ENCODE results near the gene CHAMP1.

The CHAMP1 gene

GRCh38 chr13:114283576-114283975 is 30.7 kb upstream of the CHAMP1 start:
- H2BK5ac ChIP-seq (ENCODE audit: low read length), result no peak overlapping the region
- no peak overlapping the region for H3K14ac ChIP-seq (ENCODE audit: low read length)
- no peak overlapping the region for H2BK12ac ChIP-seq (ENCODE audit: low read length)
- H3K4ac ChIP-seq (ENCODE audit: low read length), result no peak overlapping the region
- H3K18ac ChIP-seq (ENCODE audit: low read length), result no peak overlapping the region
- no CpG with 5 or more reads among the region's 3 CpGs for WGBS, 2 donors (ENCODE audit: extremely low coverage in 2 of 2, insufficient read length in 2 of 2, insufficient replicate concordance in 1 of 2)
- H3K9me3 ChIP-seq (replicated peaks in 1 of 2; ENCODE audit: control insufficient read depth in 2 of 2, insufficient read depth in 1 of 2, low read depth in 1 of 2, low read length in 2 of 2), result no peaks in the 10 kb centered on the region
- H2BK120ac ChIP-seq (ENCODE audit: low read depth, low read length), result no peak overlapping the region
- no peak overlapping the region for H3K23ac ChIP-seq (ENCODE audit: low read depth, low read length, poor library complexity)
- peaks cover 0 to 6% of the 10 kb centered on the region in 2 donors for H3K4me1 ChIP-seq (ENCODE audit: control insufficient read depth in 2 of 2, insufficient read depth in 1 of 2, low read depth in 1 of 2, low read length in 2 of 2)
- no peak overlapping the region for H2AK5ac ChIP-seq (ENCODE audit: low read depth, low read length)
- H4K91ac ChIP-seq (ENCODE audit: low read depth, low read length, poor library complexity), result no peak overlapping the region
- H2BK15ac ChIP-seq (ENCODE audit: low read length), result no peak overlapping the region
- H3K4me2 ChIP-seq (ENCODE audit: insufficient read depth, low read length, poor library complexity, severe bottlenecking), result no peak overlapping the region
- no peak for DNase-seq (ENCODE audit: low spot score)
- H3K79me1 ChIP-seq (ENCODE audit: low read depth, low read length), result peaks cover 9% of the 10 kb centered on the region
- peaks cover 16 to 58% of the 10 kb centered on the region in 2 donors for H3K36me3 ChIP-seq (replicated peaks in 1 of 2; ENCODE audit: control insufficient read depth in 2 of 2, insufficient read depth in 2 of 2, low read length in 2 of 2)
- no peak overlapping the region for H3K9ac ChIP-seq (ENCODE audit: low read depth, low read length, poor library complexity)
- H3K27ac ChIP-seq (replicated peaks; ENCODE audit: low read length), result no peak overlapping the region
- H3K4me3 ChIP-seq (ENCODE audit: low read length in 2 of 2), result no peak overlapping the region
- no peak overlapping the region for H2AFZ ChIP-seq (ENCODE audit: low read length)
- H3K27me3 ChIP-seq (ENCODE audit: control insufficient read depth in 3 of 3, insufficient read depth in 3 of 3, low read depth in 1 of 3, low read length in 3 of 3), result no peaks in the 10 kb centered on the region
- no peak overlapping the region for H4K8ac ChIP-seq (ENCODE audit: low read depth, low read length)

- H2AK5ac ChIP-seq (ENCODE audit: low read depth, low read length), result no peak overlapping the region
- H3K9me3 ChIP-seq (replicated peaks in 1 of 2; ENCODE audit: control insufficient read depth in 2 of 2, insufficient read depth in 1 of 2, low read depth in 1 of 2, low read length in 2 of 2), result no peaks in the 10 kb centered on the region
- H3K27ac ChIP-seq (replicated peaks; ENCODE audit: low read length), result no peak overlapping the region
- H2AFZ ChIP-seq (ENCODE audit: low read length), result no peak overlapping the region
- WGBS, 2 donors (ENCODE audit: extremely low coverage in 2 of 2, insufficient read length in 2 of 2, insufficient replicate concordance in 1 of 2), result no CpG with 5 or more reads among the region's 8 CpGs
- H2BK12ac ChIP-seq (ENCODE audit: low read length), result no peak overlapping the region
- H3K9ac ChIP-seq (ENCODE audit: low read depth, low read length, poor library complexity), result no peak overlapping the region
- peaks cover 18 to 61% of the 10 kb centered on the region in 2 donors for H3K36me3 ChIP-seq (replicated peaks in 1 of 2; ENCODE audit: control insufficient read depth in 2 of 2, insufficient read depth in 2 of 2, low read length in 2 of 2)
- no peak overlapping the region for H4K91ac ChIP-seq (ENCODE audit: low read depth, low read length, poor library complexity)
- no peak for DNase-seq (ENCODE audit: low spot score)
- no peak overlapping the region for H2BK5ac ChIP-seq (ENCODE audit: low read length)
- no peaks in the 10 kb centered on the region for H3K27me3 ChIP-seq (ENCODE audit: control insufficient read depth in 3 of 3, insufficient read depth in 3 of 3, low read depth in 1 of 3, low read length in 3 of 3)
- H3K4me1 ChIP-seq (ENCODE audit: control insufficient read depth in 2 of 2, insufficient read depth in 1 of 2, low read depth in 1 of 2, low read length in 2 of 2), result peaks cover 0 to 6% of the 10 kb centered on the region in 2 donors
- H3K4ac ChIP-seq (ENCODE audit: low read length), result no peak overlapping the region
- no peak overlapping the region for H3K4me2 ChIP-seq (ENCODE audit: insufficient read depth, low read length, poor library complexity, severe bottlenecking)
- no peak overlapping the region for H3K23ac ChIP-seq (ENCODE audit: low read depth, low read length, poor library complexity)
- no peak overlapping the region for H3K4me3 ChIP-seq (ENCODE audit: low read length in 2 of 2)
- no peak overlapping the region for H2BK15ac ChIP-seq (ENCODE audit: low read length)
- no peak overlapping the region for H2BK120ac ChIP-seq (ENCODE audit: low read depth, low read length)
- no peak overlapping the region for H3K18ac ChIP-seq (ENCODE audit: low read length)
- peaks cover 10% of the 10 kb centered on the region for H3K79me1 ChIP-seq (ENCODE audit: low read depth, low read length)
- H3K14ac ChIP-seq (ENCODE audit: low read length), result no peak overlapping the region
- no peak overlapping the region for H4K8ac ChIP-seq (ENCODE audit: low read depth, low read length)
These were observed 29.6 kb upstream of the CHAMP1 start for GRCh38 chr13:114284680-114285079.

- no peak for DNase-seq (ENCODE audit: low spot score)
- Histone ChIP-seq H2AK5ac (ENCODE audit: low read depth, low read length) (no peak overlapping the region), H3K27me3 (ENCODE audit: control insufficient read depth in 3 of 3, insufficient read depth in 3 of 3, low read depth in 1 of 3, low read length in 3 of 3) (no peaks in the 10 kb centered on the region), H4K91ac (ENCODE audit: low read depth, low read length, poor library complexity) (no peak overlapping the region), H3K9me3 (replicated peaks in 1 of 2; ENCODE audit: control insufficient read depth in 2 of 2, insufficient read depth in 1 of 2, low read depth in 1 of 2, low read length in 2 of 2) (no peaks in the 10 kb centered on the region), H4K8ac (ENCODE audit: low read depth, low read length) (no peak overlapping the region), H3K36me3 (replicated peaks in 1 of 2; ENCODE audit: control insufficient read depth in 2 of 2, insufficient read depth in 2 of 2, low read length in 2 of 2) (peaks cover 24 to 67% of the 10 kb centered on the region in 2 donors), H3K14ac (ENCODE audit: low read length) (no peak overlapping the region), H3K27ac (replicated peaks; ENCODE audit: low read length) (no peak overlapping the region), H2AFZ (ENCODE audit: low read length) (no peak overlapping the region), H3K4me1 (ENCODE audit: control insufficient read depth in 2 of 2, insufficient read depth in 1 of 2, low read depth in 1 of 2, low read length in 2 of 2) (peaks cover 0 to 5% of the 10 kb centered on the region in 2 donors), H2BK15ac (ENCODE audit: low read length) (no peak overlapping the region), H3K23ac (ENCODE audit: low read depth, low read length, poor library complexity) (no peak overlapping the region), H3K4me2 (ENCODE audit: insufficient read depth, low read length, poor library complexity, severe bottlenecking) (no peak overlapping the region), H3K4ac (ENCODE audit: low read length) (no peak overlapping the region), H2BK120ac (ENCODE audit: low read depth, low read length) (no peak overlapping the region), H3K9ac (ENCODE audit: low read depth, low read length, poor library complexity) (no peak overlapping the region), H2BK5ac (ENCODE audit: low read length) (no peak overlapping the region), H3K79me1 (ENCODE audit: low read depth, low read length) (peaks cover 10% of the 10 kb centered on the region), H2BK12ac (ENCODE audit: low read length) (no peak overlapping the region), H3K18ac (ENCODE audit: low read length) (no peak overlapping the region), H3K4me3 (ENCODE audit: low read length in 2 of 2) (no peak overlapping the region)
- no CpG with 5 or more reads among the region's 4 CpGs for WGBS, 2 donors (ENCODE audit: extremely low coverage in 2 of 2, insufficient read length in 2 of 2, insufficient replicate concordance in 1 of 2)
These were observed 29.0 kb upstream of the CHAMP1 start for GRCh38 chr13:114285166-114285808.

GRCh38 chr13:114286808-114287207 is 27.5 kb upstream of the CHAMP1 start:
- no peak for DNase-seq (ENCODE audit: low spot score)
- peaks cover 27 to 82% of the 10 kb centered on the region in 2 donors for H3K36me3 ChIP-seq (replicated peaks in 1 of 2; ENCODE audit: control insufficient read depth in 2 of 2, insufficient read depth in 2 of 2, low read length in 2 of 2)

More at GRCh38 chr13:114286808-114287207, 27.5 kb upstream of the CHAMP1 start:
- Histone ChIP-seq H2BK5ac (ENCODE audit: low read length) (no peak overlapping the region), H3K18ac (ENCODE audit: low read length) (no peak overlapping the region), H3K9me3 (replicated peaks in 1 of 2; ENCODE audit: control insufficient read depth in 2 of 2, insufficient read depth in 1 of 2, low read depth in 1 of 2, low read length in 2 of 2) (no peaks in the 10 kb centered on the region), H2AFZ (ENCODE audit: low read length) (no peak overlapping the region), H3K4me3 (ENCODE audit: low read length in 2 of 2) (no peak overlapping the region), H3K4ac (ENCODE audit: low read length) (no peak overlapping the region), H3K27me3 (ENCODE audit: control insufficient read depth in 3 of 3, insufficient read depth in 3 of 3, low read depth in 1 of 3, low read length in 3 of 3) (no peaks in the 10 kb centered on the region), H3K27ac (replicated peaks; ENCODE audit: low read length) (no peak overlapping the region), H2BK12ac (ENCODE audit: low read length) (no peak overlapping the region), H2BK120ac (ENCODE audit: low read depth, low read length) (no peak overlapping the region), H4K8ac (ENCODE audit: low read depth, low read length) (no peak overlapping the region), H3K9ac (ENCODE audit: low read depth, low read length, poor library complexity) (no peak overlapping the region), H3K14ac (ENCODE audit: low read length) (no peak overlapping the region), H3K4me2 (ENCODE audit: insufficient read depth, low read length, poor library complexity, severe bottlenecking) (no peak overlapping the region), H3K23ac (ENCODE audit: low read depth, low read length, poor library complexity) (no peak overlapping the region), H3K79me1 (ENCODE audit: low read depth, low read length) (peaks cover 10% of the 10 kb centered on the region), H2AK5ac (ENCODE audit: low read depth, low read length) (no peak overlapping the region), H2BK15ac (ENCODE audit: low read length) (no peak overlapping the region), H4K91ac (ENCODE audit: low read depth, low read length, poor library complexity) (no peak overlapping the region), H3K4me1 (ENCODE audit: control insufficient read depth in 2 of 2, insufficient read depth in 1 of 2, low read depth in 1 of 2, low read length in 2 of 2) (peaks cover 0 to 2% of the 10 kb centered on the region in 2 donors)
- no CpG with 5 or more reads among the region's 8 CpGs for WGBS, 2 donors (ENCODE audit: extremely low coverage in 2 of 2, insufficient read length in 2 of 2, insufficient replicate concordance in 1 of 2)

All from neuronal stem cell (in vitro differentiated cells).